GM23248 (cell line): ENCODE data around the gene C5.

Source experiments
- EZH2 ChIP-seq: fragments of 200-600 bp; sonication (generic); IDR thresholded peaks from 2 replicates; pipeline ENCODE4 v1.6.1; 2018; ENCODE audit warnings: antibody characterized with exemption, mild to moderate bottlenecking; ENCODE audit not compliant: insufficient read depth, poor library complexity, severe bottlenecking
- EZH2phosphoT487 ChIP-seq: fragments of 200-600 bp; sonication (generic); IDR thresholded peaks from 2 replicates; pipeline ENCODE4 v1.6.1; 2018; ENCODE audit warnings: antibody characterized with exemption, moderate library complexity, mild to moderate bottlenecking, low read depth; ENCODE audit not compliant: insufficient read depth

DNA sequence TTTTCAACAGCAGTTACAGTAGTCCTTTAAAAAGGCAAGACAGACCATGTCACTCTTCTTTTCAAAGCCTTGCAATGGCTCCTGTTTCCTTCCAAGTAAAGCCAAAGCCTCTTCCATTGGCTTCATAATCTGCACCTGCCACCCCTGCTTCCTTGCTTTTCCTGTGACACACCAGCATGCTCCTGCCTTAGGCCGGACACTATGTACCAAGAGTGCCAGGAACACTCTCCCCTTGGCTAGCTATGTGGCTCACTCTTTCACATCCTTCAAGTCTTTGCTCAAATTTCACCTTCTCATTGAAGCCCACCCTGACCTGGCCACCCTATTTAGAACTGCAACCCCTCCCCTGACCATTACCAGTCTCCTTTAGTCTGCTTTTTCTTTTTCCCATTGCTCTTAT, 101.3 kb downstream of the C5 start:
- TF ChIP-seq EZH2 (no peak), EZH2phosphoT487 (no peak)
